ENCODE measurements around the gene RASSF4.

RASSF4 gene

DNA sequence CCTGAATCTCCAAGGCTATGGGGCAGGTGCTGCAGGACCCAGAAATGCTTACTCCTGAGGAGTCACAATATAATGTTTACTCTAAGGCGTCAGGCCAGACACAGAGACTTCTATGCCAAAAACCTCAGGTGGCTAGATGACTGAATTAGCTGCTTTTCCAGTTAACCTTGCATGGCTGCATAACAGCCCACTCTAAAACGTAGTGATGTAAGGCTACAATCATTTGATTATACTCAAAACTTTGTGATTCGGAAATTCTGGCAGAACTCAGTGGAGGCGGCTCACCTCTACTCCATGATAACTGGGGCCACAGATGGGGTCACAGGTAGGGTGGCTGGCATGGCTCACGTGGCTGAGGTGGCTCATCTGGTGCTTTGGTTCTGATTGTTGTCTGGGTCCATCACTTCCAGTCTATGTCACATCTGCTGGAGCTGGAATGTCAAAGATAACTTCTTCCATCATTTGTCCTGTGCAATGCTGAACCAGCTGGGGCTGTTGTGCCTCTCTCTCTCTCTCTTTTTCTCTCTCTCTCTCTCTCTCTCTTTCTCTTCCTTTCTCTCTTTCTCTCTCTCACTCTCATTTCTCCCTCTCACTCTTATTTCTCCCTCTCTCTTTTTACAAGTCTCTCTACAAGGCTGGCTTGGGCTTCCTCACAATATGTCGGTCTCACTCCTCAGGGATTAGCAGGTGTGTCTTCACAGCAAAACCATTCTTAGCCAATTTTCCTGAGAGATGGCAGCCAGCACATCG, 36.6 kb upstream of the RASSF4 start:
- no peak for DNase-seq (ENCODE audit: low read depth)
- H3K4me3 ChIP-seq (ENCODE audit: low read length): no peak overlapping the region
- TF ChIP-seq, protein P1, sequence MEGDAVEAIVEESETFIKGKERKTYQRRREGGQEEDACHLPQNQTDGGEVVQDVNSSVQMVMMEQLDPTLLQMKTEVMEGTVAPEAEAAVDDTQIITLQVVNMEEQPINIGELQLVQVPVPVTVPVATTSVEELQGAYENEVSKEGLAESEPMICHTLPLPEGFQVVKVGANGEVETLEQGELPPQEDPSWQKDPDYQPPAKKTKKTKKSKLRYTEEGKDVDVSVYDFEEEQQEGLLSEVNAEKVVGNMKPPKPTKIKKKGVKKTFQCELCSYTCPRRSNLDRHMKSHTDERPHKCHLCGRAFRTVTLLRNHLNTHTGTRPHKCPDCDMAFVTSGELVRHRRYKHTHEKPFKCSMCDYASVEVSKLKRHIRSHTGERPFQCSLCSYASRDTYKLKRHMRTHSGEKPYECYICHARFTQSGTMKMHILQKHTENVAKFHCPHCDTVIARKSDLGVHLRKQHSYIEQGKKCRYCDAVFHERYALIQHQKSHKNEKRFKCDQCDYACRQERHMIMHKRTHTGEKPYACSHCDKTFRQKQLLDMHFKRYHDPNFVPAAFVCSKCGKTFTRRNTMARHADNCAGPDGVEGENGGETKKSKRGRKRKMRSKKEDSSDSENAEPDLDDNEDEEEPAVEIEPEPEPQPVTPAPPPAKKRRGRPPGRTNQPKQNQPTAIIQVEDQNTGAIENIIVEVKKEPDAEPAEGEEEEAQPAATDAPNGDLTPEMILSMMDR (conservative IDR thresholded peaks at IDR 0.05; ENCODE audit: low read depth, low read length): no peak

DNA sequence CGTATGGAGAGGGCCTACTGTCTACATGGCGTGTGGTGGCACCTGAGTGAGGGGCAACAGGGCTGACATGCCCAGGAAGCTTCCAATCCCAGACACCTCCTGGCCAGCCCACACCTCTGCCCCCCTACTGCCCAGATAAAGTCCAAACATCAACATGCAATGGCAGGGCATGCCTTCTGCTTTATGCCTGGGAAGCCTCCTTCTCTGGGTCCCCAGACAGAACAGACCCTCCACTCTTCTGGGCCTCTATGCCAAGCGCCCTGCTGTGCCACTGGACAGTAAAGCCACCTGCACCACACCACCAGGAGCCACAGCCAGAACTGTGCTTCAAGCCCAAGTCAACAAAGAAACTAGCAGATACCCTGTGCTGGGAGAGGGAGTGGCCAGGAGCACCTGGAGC, 36.0 kb upstream of the RASSF4 start:
- no peak for DNase-seq (ENCODE audit: low read depth)
- no peak overlapping the region for H3K4me3 ChIP-seq (ENCODE audit: low read length)
- TF ChIP-seq, protein P1 (conservative IDR thresholded peaks at IDR 0.05; ENCODE audit: low read depth, low read length): no peak

DNA sequence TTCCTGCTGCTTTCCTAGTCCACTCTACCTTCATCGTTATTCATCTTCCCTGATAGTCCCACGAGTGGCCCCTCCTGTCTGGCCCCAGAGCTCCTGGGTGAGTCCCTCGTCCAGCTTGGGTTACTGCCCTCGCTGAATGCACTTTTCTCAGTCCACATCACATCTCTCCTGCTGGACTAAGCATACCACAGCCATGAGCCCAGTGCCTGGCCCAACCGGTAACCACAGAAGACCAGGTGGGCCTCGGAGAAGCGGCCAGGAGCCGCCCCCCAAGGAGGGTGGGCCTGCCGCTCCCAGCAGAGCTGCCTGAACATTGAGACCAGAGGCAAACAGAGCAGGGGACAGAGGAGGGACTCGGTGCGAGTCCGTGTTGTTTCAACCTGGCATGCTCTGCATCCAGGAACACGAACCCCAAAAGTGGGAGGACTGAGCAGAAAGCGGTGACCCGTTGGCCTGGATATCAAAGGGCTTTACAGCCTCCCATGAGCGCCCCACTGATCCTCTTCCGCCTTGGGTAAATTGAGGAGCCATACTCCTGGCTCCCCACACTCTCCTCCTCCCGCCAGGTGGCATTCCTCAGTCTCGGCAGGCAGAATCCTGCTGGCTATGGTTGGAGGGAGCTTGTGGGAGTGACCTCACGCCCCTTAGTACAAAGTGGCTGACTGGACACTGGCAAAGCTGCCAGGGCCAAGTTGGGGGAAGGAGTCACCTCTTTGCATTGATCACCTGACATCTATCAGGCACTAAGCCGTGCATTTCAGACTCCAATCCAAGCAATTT, 35.2 kb upstream of the RASSF4 start:
- no peak for DNase-seq (ENCODE audit: low read depth)
- no peak overlapping the region for H3K4me3 ChIP-seq (ENCODE audit: low read length)
- TF ChIP-seq, protein P1 (conservative IDR thresholded peaks at IDR 0.05; ENCODE audit: low read depth, low read length): no peak

DNA sequence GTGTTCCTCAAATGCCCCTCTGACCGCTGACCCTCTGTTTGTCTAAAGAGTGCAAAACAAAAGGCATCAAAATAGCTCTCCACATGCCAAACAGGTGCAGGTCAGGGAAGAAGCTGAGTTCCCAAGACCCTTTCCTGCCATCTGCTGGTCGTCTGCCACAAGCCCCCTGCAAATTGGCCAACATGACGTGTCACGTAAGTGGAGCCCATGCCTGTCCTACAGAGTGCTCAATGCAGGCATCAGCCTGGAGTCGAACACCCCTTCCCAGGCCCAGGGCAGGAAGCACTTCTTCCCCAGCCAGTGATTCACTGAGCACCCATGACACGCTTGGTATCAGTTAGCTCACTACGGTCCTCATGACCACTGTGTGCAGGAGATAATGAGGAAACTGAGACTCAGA, 34.4 kb upstream of the RASSF4 start:
- peak; percentile 21 for DNase-seq (ENCODE audit: low read depth)
- H3K4me3 ChIP-seq (ENCODE audit: low read length): no peak overlapping the region
- TF ChIP-seq, protein P1 (conservative IDR thresholded peaks at IDR 0.05; ENCODE audit: low read depth, low read length): peak; percentile 73

DNA sequence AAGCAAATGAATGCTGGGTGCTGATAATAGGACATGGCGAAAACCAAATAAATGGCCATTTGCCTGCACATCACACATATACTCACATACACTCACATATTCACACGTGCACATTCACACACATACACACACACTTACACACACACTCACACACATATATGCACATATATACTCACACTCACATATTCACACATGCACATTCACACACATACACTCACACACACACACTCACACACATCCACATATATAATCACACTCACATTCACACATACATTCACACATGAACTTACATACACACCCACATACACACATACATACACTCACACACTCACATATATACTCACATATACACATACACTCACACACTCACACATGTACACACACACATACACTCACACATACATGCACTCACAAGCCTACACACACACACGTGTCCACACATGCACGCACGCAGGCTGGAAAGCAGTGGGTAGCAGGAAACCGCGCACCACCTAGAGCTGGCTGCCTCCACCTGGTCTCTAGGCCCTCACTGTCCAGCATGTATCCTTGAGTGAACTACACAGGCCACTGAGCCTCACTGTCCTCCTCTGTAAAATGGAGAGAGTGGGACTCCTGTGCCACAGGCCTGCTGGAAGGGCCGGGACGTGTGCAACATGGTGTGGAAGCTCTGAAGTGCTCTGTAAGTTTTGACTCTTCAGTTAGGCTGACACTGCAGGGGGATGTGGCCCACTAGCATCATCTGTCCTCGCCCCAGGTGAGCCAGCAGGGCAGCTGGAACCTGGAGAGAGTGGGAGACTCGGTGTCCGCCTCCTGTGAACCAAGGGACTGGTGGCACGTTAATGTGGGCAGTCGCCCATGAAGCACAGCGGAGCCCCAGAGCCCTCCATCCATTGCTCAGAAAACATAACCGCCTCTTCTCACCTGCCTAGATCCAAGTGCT, 33.5 kb upstream of the RASSF4 start:
- no peak for DNase-seq (ENCODE audit: low read depth)
- TF ChIP-seq, protein P1 (conservative IDR thresholded peaks at IDR 0.05; ENCODE audit: low read depth, low read length): no peak
- no peak overlapping the region for H3K4me3 ChIP-seq (ENCODE audit: low read length)

DNA sequence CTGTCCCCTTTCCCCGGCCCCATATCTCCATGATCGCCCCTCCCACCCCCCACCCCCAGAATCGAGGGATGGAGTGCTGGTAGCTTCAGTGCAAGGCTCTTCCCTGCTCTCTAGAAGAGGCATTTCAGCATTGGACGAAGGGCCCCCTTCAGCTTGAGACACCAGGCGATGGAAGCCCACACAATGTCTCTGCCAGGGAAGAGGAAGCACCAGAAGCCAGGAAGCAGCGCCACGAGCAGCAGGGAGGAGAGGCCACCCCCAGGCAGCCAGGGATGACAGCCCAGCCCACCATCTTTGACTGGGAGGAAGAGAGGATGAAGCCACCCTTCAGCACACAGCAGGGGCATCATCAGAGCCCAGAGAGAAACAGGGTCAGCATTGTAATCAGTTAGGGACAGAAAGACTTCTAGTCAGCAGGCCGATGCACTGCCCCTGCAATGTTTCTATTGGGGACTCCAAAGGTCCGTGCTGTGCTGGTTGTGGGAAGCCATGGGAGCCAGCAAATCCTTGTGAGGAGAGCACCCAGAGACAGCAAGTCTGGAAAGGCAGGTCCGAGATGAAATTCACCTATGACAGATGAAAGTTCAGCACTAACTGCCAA, 32.8 kb upstream of the RASSF4 start:
- TF ChIP-seq, protein P1 (conservative IDR thresholded peaks at IDR 0.05; ENCODE audit: low read depth, low read length): no peak
- H3K4me3 ChIP-seq (ENCODE audit: low read length): no peak overlapping the region
- no peak for DNase-seq (ENCODE audit: low read depth)
